Measurements from ENCODE around the gene CYP24A1.

CYP24A1 gene

DNA sequence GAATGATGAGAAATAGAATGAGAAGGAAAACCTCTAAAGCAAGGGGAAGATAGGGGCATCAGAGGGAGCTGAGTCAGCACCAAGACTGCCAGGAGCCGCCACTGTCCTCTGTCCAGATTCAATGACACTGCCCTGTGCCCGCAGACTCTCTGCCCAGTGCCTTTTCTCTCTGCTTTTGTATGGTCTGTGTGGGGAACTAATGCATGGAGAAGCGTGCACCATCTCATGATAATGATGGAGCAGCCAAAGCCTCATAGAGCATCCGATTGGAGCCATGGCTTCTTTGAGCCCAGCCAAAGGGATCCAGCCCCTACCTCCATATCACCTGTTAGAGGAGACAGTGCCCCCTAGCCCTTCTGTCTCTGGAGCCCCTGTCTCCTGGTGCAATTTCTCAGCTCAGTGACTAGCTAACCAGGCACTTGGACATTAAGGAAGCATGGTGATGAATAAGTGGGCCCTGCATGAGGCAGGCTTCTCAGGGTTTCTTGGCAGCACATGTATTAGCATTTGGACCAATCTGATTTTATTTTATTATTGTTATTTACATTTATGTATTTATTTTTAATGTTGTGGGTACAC, 27.6 kb upstream of the CYP24A1 start:
- no peak for DNase-seq (ENCODE audit: extremely low read depth, insufficient read length)
- H3K36me3 ChIP-seq (ENCODE audit: control insufficient read depth, insufficient read depth, low read length) = no peaks in the 10 kb centered on the region
- TF ChIP-seq, protein P1, sequence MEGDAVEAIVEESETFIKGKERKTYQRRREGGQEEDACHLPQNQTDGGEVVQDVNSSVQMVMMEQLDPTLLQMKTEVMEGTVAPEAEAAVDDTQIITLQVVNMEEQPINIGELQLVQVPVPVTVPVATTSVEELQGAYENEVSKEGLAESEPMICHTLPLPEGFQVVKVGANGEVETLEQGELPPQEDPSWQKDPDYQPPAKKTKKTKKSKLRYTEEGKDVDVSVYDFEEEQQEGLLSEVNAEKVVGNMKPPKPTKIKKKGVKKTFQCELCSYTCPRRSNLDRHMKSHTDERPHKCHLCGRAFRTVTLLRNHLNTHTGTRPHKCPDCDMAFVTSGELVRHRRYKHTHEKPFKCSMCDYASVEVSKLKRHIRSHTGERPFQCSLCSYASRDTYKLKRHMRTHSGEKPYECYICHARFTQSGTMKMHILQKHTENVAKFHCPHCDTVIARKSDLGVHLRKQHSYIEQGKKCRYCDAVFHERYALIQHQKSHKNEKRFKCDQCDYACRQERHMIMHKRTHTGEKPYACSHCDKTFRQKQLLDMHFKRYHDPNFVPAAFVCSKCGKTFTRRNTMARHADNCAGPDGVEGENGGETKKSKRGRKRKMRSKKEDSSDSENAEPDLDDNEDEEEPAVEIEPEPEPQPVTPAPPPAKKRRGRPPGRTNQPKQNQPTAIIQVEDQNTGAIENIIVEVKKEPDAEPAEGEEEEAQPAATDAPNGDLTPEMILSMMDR (IDR thresholded peaks at IDR 0.05; ENCODE audit: insufficient read depth, low read length, poor library complexity, severe bottlenecking) = no peak
- no peaks in the 10 kb centered on the region for H3K27me3 ChIP-seq (replicated peaks; ENCODE audit: control insufficient read depth, insufficient read depth, low read length)
- H3K4me3 ChIP-seq (replicated peaks; ENCODE audit: low read depth, low read length) = no peak overlapping the region

DNA sequence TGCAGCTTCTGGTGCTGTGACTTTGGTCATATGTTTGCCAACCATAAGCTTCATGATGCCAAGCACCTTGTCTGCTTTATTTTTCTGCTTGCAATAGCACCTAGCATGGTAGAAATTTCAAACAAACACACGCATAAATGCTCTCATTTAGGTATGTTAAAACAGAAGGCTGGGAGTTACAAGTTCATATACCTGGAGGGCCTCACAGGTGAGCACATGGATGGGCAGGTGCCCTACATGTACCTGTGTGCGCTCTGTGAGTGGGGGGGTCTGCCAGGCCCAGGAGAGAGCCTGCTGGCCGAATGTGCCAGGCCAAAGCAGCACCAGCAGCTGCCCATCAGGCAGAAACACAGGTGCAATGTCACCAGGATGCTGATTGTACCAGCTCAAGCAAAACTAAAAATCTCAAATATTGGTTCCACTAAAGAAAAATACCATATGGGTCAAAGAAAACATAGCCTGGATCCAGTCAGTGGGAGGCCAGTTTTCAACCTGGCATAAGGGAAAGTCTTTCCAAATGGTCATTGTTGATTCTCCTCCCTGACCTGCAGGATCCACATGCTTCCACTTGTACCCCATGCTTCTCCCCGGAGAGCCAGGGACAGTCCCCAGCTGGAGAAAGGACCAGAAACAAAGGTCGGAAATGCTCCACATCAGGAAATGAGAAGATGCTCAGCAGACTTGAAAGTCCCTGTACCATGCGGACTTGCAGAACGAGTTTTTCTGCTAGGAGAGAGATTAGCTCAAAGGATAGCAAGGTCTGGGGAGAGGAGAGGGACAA, 26.9 kb upstream of the CYP24A1 start:
- TF ChIP-seq, protein P1 (IDR thresholded peaks at IDR 0.05; ENCODE audit: insufficient read depth, low read length, poor library complexity, severe bottlenecking) = no peak
- no peak overlapping the region for H3K4me3 ChIP-seq (replicated peaks; ENCODE audit: low read depth, low read length)
- DNase-seq (ENCODE audit: extremely low read depth, insufficient read length) = no peak
- H3K27me3 ChIP-seq (replicated peaks; ENCODE audit: control insufficient read depth, insufficient read depth, low read length) = no peaks in the 10 kb centered on the region
- no peaks in the 10 kb centered on the region for H3K36me3 ChIP-seq (ENCODE audit: control insufficient read depth, insufficient read depth, low read length)

DNA sequence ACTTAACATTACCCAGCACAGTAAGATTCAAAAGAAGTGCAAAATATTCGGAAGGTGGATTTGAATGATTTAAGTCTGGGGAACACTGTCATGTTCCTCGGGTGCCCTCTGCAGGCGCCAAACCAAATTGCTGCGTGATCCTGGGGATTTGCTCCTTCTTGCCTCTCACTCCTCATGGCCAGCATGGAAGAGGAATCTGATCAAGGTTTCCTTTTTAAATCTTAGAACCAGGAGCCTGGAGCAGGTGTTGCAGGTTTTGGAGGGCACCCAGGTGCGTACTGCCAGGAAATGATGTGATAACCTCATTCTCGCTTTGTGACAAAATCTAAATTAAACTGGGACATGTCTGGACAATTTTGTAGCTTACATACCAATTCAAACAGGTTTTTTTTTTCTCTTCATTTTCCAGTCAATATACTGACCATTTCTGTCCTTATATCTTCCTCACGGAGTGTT, 26.0 kb upstream of the CYP24A1 start:
- Histone ChIP-seq H3K27me3 (replicated peaks; ENCODE audit: control insufficient read depth, insufficient read depth, low read length) (no peaks in the 10 kb centered on the region), H3K36me3 (ENCODE audit: control insufficient read depth, insufficient read depth, low read length) (no peaks in the 10 kb centered on the region), H3K4me3 (replicated peaks; ENCODE audit: low read depth, low read length) (no peak overlapping the region)
- no peak for DNase-seq (ENCODE audit: extremely low read depth, insufficient read length)
- TF ChIP-seq, protein P1 (IDR thresholded peaks at IDR 0.05; ENCODE audit: insufficient read depth, low read length, poor library complexity, severe bottlenecking) = peak; percentile 90

DNA sequence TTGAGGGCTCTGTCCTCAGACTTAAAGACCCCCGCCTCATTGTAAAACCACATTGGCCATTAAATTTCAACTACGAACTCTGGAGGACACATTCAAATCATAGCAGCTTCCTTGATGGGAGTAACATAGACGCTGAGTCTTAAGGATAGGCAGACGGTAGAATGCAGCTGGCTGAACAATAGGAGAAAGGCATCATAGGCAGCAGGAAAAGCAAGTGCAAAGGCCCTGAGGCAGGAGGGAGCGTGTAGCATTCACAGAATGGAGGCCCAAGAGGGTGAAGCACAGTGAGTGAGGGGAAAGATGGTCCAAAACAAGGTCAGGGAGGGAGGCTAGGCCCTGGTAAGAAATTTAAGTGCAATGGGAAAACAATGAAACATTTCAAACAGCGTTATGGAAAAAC, 25.5 kb upstream of the CYP24A1 start:
- Histone ChIP-seq H3K4me3 (replicated peaks; ENCODE audit: low read depth, low read length) (no peak overlapping the region), H3K36me3 (ENCODE audit: control insufficient read depth, insufficient read depth, low read length) (no peaks in the 10 kb centered on the region), H3K27me3 (replicated peaks; ENCODE audit: control insufficient read depth, insufficient read depth, low read length) (no peaks in the 10 kb centered on the region)
- TF ChIP-seq, protein P1 (IDR thresholded peaks at IDR 0.05; ENCODE audit: insufficient read depth, low read length, poor library complexity, severe bottlenecking) = no peak
- no peak for DNase-seq (ENCODE audit: extremely low read depth, insufficient read length)

DNA sequence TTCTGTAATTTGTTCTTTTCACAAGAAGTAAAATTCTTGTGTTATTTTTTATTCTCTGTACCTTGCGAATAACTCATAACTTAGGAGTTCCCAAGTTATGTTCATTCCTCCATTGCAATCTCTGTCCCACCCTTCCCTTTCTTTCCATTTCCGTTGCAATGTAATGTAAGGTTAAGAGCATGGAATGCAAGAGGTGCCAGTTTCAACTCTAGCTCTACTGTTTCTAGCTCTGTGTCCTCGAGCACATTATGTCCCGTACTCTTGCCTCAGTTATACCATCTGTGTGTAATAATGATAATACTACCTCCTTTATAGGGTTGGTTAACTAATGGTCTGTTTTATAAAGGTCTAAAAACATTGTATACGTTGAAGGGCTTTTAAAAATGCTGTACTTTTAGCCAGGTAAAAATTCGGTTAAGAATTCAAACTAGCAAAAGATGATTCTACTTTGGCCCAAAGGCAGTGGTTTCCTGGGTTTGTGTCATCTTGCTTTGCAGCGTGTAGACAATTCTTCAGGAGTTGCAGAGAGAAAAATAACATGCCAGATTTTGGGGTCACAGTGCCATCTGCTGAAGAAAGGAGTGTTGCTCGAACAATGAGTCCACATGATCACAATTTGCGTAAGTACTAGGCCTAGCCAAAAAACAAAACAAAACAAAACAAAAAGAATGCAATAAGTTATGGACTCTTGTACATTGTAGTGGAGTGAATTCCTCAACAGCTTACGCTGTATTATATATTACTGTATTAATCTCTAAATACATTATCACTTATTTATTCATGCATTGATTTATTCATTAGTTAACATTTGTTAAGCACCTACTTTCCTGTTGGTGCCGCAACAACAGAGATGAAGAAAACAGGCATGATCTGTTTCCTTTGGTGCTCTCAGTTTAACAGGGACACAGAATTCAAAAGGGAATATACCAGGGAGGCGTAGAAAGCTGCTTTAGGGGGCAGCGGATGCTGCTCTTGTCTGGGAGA, 24.1 kb upstream of the CYP24A1 start:
- DNase-seq (ENCODE audit: extremely low read depth, insufficient read length) = no peak
- Histone ChIP-seq H3K27me3 (replicated peaks; ENCODE audit: control insufficient read depth, insufficient read depth, low read length) (no peaks in the 10 kb centered on the region), H3K36me3 (ENCODE audit: control insufficient read depth, insufficient read depth, low read length) (no peaks in the 10 kb centered on the region), H3K4me3 (replicated peaks; ENCODE audit: low read depth, low read length) (no peak overlapping the region)
- TF ChIP-seq, protein P1 (IDR thresholded peaks at IDR 0.05; ENCODE audit: insufficient read depth, low read length, poor library complexity, severe bottlenecking) = peak; percentile 27

All from GM06990 (cell line).